Testis (tissue), 3 donors: Measurements from ENCODE around the gene CHODL. TPM values are rescaled to one million over a fixed set of nuclear protein-coding genes. Genes with fewer than 3 reads are reported as not detected.

Experiments
- DNase-seq: peaks from one replicate; pipeline ENCODE4 v3.0.0-alpha.2; 2019
- H3K27ac ChIP-seq, 2 donors: fragments of 200-600 bp; sonication (generic); one replicate each; pipeline ENCODE4 v1.5.1; 2019
- H3K27me3 ChIP-seq: fragments of 200-600 bp; sonication (generic); one replicate; pipeline ENCODE4 v1.5.1; 2019
- H3K36me3 ChIP-seq: fragments of 200-600 bp; sonication (generic); one replicate; pipeline ENCODE4 v1.5.1; 2017; ENCODE audit warnings: low read depth; ENCODE audit errors: missing control alignments
- H3K4me1 ChIP-seq: fragments of 200-600 bp; sonication (generic); one replicate; pipeline ENCODE4 v1.5.1; 2019
- H3K4me3 ChIP-seq, 2 donors: fragments of 200-600 bp; sonication (generic); one replicate each; pipeline ENCODE4 v1.5.1; 2017 to 2019
- H3K9me3 ChIP-seq: fragments of 200-600 bp; sonication (generic); one replicate; pipeline ENCODE4 v1.5.1; 2017
- POLR2A ChIP-seq: fragments of 450-650 bp; IDR thresholded peaks from one replicate; pipeline ENCODE4 v1.6.1; 2017; ENCODE audit warnings: antibody characterized with exemption, mild to moderate bottlenecking, moderate library complexity
- whole genome bisulfite sequencing, 2 donors: methylation state at CpG; one replicate each; pipeline ENCODE4 v1.1.5; 2018; 5-methylcytosine and 5-hydroxymethylcytosine counted together
- intact Hi-C: fragments of 100-400 bp; cut with DNase I; formaldehyde crosslinking; loops from one replicate; pipeline ENCODE4 v1.15.1; 2023; ENCODE audit warnings: low total_unique reads
- polyA plus RNA-seq: library from polyadenylated mRNA; stranded (reverse); fragments of 350-450 nt; fragmentation: Illumina TruSeq; extraction: RNeasy Lipid Tissue Mini Kit (QIAGEN cat#74804); gene quantifications from one replicate; pipeline ENCODE4 v1.2.3, GENCODE V29; 2014; ENCODE audit warnings: low read depth, low replicate concordance; ENCODE audit not compliant: insufficient read depth
- total RNA-seq, 2 donors: library from RNA; depleted of rRNA; stranded (reverse); fragments of >200 nt; gene quantifications; one replicate each; pipeline ENCODE4 v1.2.3, GENCODE V29; 2016
- TF ChIP-seq, protein P1 (sequence below), 3 experiments: fragments of 450-650 bp in 2 of 3; fragments of 200-600 bp in 1 of 3; sonication (generic) in 1 of 3; IDR thresholded peaks; one replicate each; pipeline ENCODE4 v1.5.1; 2016 to 2019; ENCODE audit warnings: antibody characterized with exemption in 3 of 3, mild to moderate bottlenecking in 2 of 3, moderate library complexity in 1 of 3

CHODL gene
- total and polyA plus RNA-seq, 3 donors from 2014 or later: 70.5 to 145 (median 123) TPM

DNA sequence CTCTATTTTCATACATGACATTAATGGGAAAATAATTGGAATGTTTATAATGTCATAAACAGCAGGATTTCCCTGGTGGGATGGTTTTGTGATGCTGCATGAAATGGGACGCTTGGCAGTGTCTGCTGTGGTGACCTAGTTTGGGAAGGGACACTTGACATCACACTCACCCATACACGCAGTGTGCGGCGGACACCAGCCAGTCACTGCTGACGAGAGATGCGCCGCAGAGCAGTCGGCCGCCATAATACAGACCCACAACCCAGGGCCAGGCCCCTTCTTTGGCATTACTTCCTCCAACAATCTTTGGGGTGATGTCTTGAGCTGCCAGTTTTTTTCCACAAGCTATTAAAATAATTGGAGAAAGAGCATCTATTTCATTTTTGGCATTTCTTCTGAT lies 49.5 kb downstream of the CHODL start:
- Histone ChIP-seq H3K9me3 (no peaks in the 10 kb centered on the region), H3K36me3 (no peaks in the 10 kb centered on the region), H3K27ac (no peak overlapping the region), H3K4me3 (no peak overlapping the region), H3K27me3 (no peaks in the 10 kb centered on the region), H3K4me1 (peaks cover 6% of the 10 kb centered on the region)
- DNase-seq: no peak
- TF ChIP-seq, protein P1, sequence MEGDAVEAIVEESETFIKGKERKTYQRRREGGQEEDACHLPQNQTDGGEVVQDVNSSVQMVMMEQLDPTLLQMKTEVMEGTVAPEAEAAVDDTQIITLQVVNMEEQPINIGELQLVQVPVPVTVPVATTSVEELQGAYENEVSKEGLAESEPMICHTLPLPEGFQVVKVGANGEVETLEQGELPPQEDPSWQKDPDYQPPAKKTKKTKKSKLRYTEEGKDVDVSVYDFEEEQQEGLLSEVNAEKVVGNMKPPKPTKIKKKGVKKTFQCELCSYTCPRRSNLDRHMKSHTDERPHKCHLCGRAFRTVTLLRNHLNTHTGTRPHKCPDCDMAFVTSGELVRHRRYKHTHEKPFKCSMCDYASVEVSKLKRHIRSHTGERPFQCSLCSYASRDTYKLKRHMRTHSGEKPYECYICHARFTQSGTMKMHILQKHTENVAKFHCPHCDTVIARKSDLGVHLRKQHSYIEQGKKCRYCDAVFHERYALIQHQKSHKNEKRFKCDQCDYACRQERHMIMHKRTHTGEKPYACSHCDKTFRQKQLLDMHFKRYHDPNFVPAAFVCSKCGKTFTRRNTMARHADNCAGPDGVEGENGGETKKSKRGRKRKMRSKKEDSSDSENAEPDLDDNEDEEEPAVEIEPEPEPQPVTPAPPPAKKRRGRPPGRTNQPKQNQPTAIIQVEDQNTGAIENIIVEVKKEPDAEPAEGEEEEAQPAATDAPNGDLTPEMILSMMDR (IDR thresholded peaks at IDR 0.05): no peak
- TF ChIP-seq POLR2A: no peak
- intact Hi-C loops: no loop called here
- WGBS, 2 donors: 88 to 89% methylated on average over 9 of the region's 9 CpGs

DNA sequence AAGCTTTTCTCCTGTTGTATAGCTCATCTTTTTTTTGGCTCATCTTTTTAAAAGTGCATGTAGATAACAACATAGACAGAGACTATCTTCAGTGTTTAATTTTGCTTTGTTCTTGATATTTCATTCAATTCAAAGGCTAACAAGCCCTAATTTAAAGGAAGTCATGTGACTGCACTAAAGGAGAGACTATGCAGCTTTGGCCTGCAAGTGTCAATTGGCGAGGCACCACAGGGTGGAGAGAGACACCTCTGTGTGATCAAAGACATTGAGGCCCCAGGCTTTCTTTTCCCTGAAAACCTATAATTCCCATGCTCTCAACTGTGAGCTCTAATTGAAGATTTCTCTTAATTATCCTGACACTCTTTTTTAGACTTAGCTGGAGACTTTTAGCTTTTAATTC lies 53.6 kb downstream of the CHODL start:
- H3K27me3 ChIP-seq: no peaks in the 10 kb centered on the region
- intact Hi-C loops: no loop called here
- H3K4me3 ChIP-seq: no peak overlapping the region
- WGBS, 2 donors: 73 to 96% methylated on average over 1 of the region's 1 CpG
- H3K36me3 ChIP-seq: no peaks in the 10 kb centered on the region
- H3K27ac ChIP-seq: no peak overlapping the region
- H3K9me3 ChIP-seq: no peaks in the 10 kb centered on the region
- H3K4me1 ChIP-seq: no peaks in the 10 kb centered on the region
- DNase-seq: peak; percentile 21
- TF ChIP-seq, protein P1 (IDR thresholded peaks at IDR 0.05): no peak
- TF ChIP-seq POLR2A: no peak

Other genes starting within 250 kb of the CHODL start
- under 1 TPM; 0.16 to 0.68 TPM for gene TMPRSS15, start 159.0 kb downstream of the CHODL start, total RNA-seq
- gene TMPRSS15, start 159.0 kb downstream of the CHODL start, polyA plus RNA-seq: 0.40 TPM